GM18505 (cell line): ENCODE measurements around the gene ELFN2.

Experiments used
- ATAC-seq: cut with Tn5 transposase; IDR thresholded peaks from one replicate; pipeline ENCODE4 v1.9.1; 2021; ENCODE audit not compliant: unreplicated experiment
- POLR2A ChIP-seq: IDR thresholded peaks from 4 replicates; pipeline ENCODE4 v1.6.1; 2011; ENCODE audit warnings: borderline replicate concordance; ENCODE audit not compliant: insufficient read depth, insufficient read length; ENCODE audit errors: extremely low read depth

Gene ELFN2

DNA sequence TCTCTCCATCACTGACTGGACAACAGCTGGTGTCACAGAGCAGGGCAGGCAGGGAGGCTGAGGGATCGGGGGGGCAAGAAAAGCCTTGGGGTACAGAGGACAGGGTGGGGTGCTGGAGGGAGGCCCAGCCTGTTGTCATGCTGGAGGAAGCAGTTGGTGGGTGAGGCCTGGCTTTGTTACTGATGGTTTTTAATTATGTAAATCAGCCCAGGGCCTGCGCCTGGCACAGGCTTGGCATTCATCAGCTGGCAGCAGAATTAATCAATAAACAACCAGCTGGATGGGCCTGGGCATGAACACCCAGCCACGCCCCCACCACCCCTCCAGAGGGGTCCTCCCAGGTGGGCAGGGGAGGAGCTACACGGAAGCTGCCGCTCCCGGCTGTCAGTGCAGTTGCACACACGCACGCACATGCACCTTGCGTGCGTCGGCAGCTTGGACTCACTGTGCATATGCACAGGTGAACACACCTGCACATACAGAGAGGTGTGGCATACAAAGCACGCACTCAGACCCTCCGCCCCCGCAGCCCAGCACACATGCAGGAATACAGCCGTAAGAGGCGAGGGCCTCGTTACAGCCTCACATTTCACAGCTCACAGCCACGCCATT is 21.3 kb upstream of the ELFN2 start:
- no peak for ATAC-seq
- no peak for TF ChIP-seq POLR2A

DNA sequence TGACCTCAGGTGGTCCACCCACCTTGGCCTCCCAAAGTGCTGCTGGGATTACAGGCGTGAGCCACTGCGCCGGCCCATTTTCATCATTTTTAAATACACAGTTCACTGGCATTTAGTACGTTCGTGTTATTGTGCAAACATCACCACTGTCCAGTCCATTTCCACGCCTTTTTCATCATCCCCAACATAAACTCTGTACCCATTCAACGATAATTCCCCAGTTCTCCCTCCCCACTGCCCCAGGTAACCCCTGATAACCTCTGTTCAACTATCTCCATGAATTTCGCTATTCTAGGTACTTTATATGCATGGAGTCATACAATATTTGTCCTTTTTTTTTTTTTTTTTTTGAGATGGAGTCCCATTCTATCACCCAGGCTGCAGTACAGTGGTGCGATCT is 18.2 kb upstream of the ELFN2 start:
- no peak for ATAC-seq
- no peak for TF ChIP-seq POLR2A

DNA sequence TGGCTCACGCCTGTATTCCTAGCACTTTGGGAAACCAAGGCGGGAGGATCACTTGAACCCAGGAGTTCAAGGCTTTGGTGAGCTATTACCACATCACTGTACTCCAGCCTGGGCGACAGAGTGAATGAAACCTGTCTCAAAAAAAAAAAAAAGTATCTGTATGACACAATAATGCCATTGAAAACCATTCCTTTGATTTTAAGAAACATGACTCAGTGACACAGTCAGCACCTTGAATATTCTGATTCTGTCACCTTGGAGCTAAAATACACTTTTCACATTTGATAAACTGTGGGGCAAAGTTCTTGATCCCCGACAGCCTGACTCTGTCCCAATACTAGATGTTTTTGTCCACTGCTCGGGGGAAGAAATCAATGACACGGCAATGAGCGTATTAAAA is 16.7 kb upstream of the ELFN2 start:
- ATAC-seq, result no peak
- no peak for TF ChIP-seq POLR2A

GRCh38 chr22:37443086-37443485 is 15.8 kb upstream of the ELFN2 start:
- no peak for ATAC-seq

DNA sequence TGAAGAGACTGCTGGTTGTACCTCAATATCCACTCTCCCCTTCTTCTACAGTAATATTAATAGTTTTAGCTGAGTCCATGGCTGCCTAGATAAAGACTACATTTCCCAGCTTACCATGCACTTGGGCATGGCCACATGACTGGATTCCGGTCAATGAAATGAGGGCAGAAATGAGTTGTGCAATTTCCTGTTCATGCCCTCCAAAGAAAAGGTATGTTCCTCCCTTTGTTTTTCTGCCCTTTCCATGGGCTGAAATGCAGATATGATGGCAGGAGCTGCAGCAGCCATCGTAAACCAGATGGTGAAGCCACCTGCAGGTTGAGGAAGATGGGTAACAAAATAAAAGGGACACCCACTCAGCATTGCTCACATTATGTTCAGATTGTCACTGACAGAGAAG is 15.3 kb upstream of the ELFN2 start:
- no peak for ATAC-seq
- TF ChIP-seq POLR2A, result no peak

More at GRCh38 chr22:37443086-37443485, 15.8 kb upstream of the ELFN2 start:
- TF ChIP-seq POLR2A, result no peak

DNA sequence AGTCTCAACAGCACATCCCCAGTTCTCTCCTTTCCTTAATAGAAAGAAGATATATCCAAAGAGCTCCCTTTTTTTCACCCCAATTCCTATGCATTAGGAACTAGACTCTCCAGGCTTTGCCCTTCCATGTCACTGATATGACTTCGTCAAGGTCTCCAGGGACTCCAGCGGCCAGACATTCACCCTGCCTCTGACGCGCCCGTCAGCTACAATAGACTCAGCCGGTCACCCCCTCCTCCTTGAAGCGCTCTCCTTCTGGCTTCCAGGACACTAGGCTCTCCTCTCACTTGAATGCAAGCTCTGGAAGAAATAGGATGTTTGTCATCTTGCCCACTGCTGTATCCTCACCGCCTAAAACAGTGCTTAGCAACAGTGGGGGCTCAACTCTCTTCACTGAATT is 14.9 kb upstream of the ELFN2 start:
- TF ChIP-seq POLR2A, result no peak
- ATAC-seq, result no peak

DNA sequence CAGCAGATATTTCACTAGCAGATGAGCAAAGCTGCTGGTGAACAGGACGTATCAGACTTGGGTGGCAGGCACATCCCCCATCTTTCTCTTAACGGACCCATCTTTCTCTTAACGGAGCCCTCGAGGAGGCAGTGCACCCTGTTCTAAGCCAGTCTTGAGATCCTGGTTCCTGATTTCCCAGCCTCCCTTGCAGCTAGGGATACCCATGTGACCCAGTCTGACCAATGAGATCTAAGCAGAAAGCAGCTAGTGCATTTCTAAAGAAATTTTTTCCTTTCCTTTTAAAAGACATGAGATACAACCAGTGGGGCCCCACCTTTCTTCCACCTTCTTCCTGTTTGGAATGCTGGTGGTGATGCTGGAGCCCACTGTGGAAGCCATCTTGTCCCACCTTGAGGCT is 13.6 kb upstream of the ELFN2 start:
- no peak for TF ChIP-seq POLR2A
- ATAC-seq, result no peak

DNA sequence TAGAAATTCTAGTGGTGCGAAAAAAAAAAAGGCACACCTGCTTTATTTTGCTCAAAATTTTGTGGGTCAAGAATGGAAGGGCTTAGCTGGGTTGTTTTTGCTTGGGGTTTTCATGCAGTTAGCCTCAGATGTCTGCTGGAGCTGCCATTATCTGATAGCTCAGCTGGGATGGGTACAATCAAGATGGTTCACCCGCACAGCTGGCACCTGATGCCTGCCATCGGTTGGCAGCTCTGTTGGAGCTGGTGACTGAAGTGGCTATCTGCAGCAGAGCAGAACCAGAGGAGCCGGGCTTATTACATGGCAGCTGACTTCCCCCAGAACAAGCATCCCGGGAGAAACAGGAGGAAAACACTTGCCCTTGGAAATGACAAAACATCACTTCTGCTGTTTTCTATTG is 12.1 kb upstream of the ELFN2 start:
- ATAC-seq, result no peak
- no peak for TF ChIP-seq POLR2A

- no peak for TF ChIP-seq POLR2A
- ATAC-seq, result no peak
These were observed 8.8 kb upstream of the ELFN2 start for GRCh38 chr22:37435970-37436603.

- no peak for TF ChIP-seq POLR2A
- ATAC-seq, result no peak
These were observed 6.5 kb upstream of the ELFN2 start for GRCh38 chr22:37433786-37434185.

DNA sequence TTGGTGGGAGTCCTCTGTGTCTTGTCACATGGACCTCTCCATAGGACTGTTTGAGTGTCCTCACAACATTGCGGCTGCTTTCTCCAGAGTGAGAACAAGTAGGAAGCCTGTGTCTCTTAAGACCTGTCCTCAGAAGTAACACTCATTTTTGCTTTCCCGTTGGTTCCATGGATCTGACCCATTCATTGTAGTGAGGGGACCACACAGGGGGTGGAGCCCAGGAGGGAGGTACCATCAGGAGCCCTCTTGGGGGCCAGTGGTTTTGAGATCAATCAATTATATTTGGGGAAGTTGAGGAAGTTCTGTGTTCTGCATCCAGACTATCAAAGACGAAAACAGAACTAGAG is 5.4 kb upstream of the ELFN2 start:
- no peak for TF ChIP-seq POLR2A
- no peak for ATAC-seq

DNA sequence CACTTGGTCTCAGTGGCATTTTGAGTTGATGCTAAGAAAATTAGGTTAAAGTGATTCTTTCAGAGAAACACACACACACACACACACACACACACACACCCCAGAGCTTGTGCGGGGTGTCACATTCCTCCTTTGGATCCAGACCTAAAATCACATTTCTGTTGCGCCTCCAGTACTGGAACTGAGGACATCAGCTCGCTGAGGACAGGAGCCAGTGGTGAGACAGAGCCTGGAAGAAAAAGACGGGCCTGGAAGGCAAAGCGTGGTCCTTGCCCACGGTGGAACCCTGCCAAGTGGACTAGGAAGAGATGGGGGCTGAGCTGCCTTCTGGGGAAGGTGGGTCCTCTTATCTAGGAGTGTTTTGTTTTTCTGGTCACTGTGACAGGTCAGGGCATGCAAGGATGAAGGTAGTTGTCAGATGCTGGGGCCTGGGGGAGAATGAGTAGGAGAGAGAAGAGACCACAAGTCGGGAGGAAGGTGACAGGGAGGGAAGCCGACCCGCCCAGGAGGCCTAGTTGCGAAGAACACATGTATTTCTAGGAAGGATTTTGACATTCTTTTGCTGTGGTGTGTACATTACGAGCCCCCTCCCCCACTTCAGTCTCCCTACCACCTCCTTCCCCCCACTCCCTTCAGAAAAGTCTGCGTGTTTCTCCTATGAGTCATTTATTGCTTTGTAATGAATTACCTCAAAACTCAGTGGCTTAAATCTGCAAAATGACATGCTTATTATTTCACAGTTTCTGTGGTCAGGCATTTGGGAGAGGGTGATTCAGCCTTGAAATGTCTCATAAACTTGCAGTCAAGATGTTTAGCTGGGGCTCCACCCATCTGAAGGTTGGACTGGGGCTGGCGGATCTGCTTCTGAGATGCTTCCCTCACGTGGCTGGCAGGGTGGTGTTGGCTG is 4.8 kb upstream of the ELFN2 start:
- TF ChIP-seq POLR2A, result no peak
- ATAC-seq, result no peak

DNA sequence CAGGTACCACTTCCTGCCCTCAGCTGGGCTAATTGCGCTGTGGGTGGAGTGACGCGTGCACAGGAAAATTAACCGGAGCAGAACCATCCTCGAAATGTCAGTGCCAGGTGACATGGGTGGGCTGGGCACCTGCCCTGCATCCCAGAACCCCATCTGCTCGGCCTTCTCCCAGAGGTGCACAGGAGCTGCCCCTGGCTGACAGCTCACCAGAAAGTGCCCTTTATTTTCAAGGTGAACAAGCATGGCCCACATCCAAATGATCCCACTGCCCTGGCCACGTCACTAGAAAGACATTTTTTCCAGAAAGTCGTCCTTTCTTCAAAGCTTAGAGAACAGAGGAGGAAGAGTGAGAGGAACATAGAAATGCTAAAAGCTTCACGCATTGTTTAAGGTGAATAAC is 4.1 kb upstream of the ELFN2 start:
- TF ChIP-seq POLR2A, result no peak
- no peak for ATAC-seq

- ATAC-seq, result no peak
- TF ChIP-seq POLR2A, result no peak
These were observed 3.7 kb upstream of the ELFN2 start for GRCh38 chr22:37430941-37431340.
